H1 (cell line): ENCODE results near the gene ANO2. TPM values are rescaled to one million over a fixed set of nuclear protein-coding genes. Genes with fewer than 3 reads are reported as not detected.

Source experiments
- GTF2F1 ChIP-seq: IDR thresholded peaks from 2 replicates; pipeline ENCODE4 v1.6.1; 2012; ENCODE audit warnings: low read depth, low read length, improper control_type of control experiment, borderline replicate concordance
- POLR2A ChIP-seq, 2 experiments: IDR thresholded peaks; 1 replicate in 1 of 2; 2 replicates in 1 of 2; pipeline ENCODE4 v1.6.1; 2011; ENCODE audit warnings: low read depth in 2 of 2, low read length in 2 of 2, mild to moderate bottlenecking in 2 of 2; ENCODE audit errors: control extremely low read depth in 1 of 2
- POLR2AphosphoS5 ChIP-seq: IDR thresholded peaks from 2 replicates; pipeline ENCODE4 v1.6.1; 2011; ENCODE audit warnings: low read depth, low read length
- RFX5 ChIP-seq: IDR thresholded peaks from 2 replicates; pipeline ENCODE4 v1.6.1; 2011; ENCODE audit warnings: low read depth, low read length, improper control_type of control experiment, borderline replicate concordance
- SP2 ChIP-seq: IDR thresholded peaks from 2 replicates; pipeline ENCODE4 v1.6.1; 2012; ENCODE audit warnings: mild to moderate bottlenecking, low read length, inconsistent platforms
- polyA plus RNA-seq, 7 experiments: library from polyadenylated mRNA; depleted of rRNA in 3 of 7; stranded (reverse) in 5 of 7; unstranded in 2 of 7; fragments of >200 nt in 5 of 7; fragments of 200-250 nt in 2 of 7; gene quantifications; 1 replicate in 5 of 7; 2 replicates in 1 of 7; 4 replicates in 1 of 7; pipeline versions ENCODE4 v1.2.1 to v1.2.3, GENCODE V29; 2011 to 2013; ENCODE audit warnings: missing spikeins in 2 of 7, mixed read lengths in 2 of 7
- total RNA-seq: library from RNA; stranded (reverse); fragmentation: NEBNext Ultra II Directional; extraction: Animal tissue kit (Norgen Biotek cat#: 25700); gene quantifications from 2 replicates; pipeline ENCODE4 v1.2.1, GENCODE V29; 2021

ANO2 gene
- total and polyA plus RNA-seq, 2 of the 8 experiments (the other 6 are each of a cell fraction or from before 2014, with no cell fraction given) = 1.9 to 5.5 TPM

DNA sequence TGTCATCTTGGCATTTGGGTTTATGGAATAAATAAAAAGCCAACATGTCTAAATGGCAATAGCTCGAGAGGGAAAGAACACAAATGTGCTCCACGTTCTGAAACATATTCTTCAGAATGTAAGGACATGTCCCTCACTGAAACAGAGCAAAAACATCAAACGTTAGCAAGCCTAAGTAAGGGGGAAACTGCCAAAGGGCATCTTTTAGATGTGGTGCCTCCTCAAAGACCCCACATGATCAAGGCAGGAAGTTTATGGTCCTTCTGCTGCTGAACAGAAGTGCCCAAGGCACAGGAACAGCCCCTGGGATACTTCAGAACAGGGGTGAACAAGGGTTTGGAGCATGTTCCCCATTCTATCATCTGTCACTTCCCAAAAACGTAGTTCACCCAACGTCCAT is 227.0 kb downstream of the ANO2 start (continued):
- no peak for TF ChIP-seq POLR2AphosphoS5
- no peak for TF ChIP-seq GTF2F1
- TF ChIP-seq SP2 = no peak
- TF ChIP-seq RFX5 = no peak
- no peak for TF ChIP-seq POLR2A (IDR thresholded peaks at IDR 0.05; ENCODE audit: control extremely low read depth in 1 of 2, low read depth in 2 of 2, low read length in 2 of 2)
